Mesenchymal stem cell (in vitro differentiated cells and primary cell): ENCODE results near the gene CBFB. TPM values are rescaled to one million over a fixed set of nuclear protein-coding genes. Genes with fewer than 3 reads are reported as not detected.

Source experiments
- DNase-seq: peaks from one replicate; pipeline ENCODE4 v3.0.0-alpha.2; 2013
- H2AFZ ChIP-seq: one replicate; pipeline ENCODE4 v1.6.1; 2013; ENCODE audit warnings: low read depth, mild to moderate bottlenecking, control low read depth, inconsistent platforms, low read length, moderate library complexity
- H2AK5ac ChIP-seq: 2 replicates; pipeline ENCODE4 v1.6.1; 2013; ENCODE audit warnings: low read length, moderate library complexity, mild to moderate bottlenecking, inconsistent platforms; ENCODE audit not compliant: severe bottlenecking
- H2BK120ac ChIP-seq: one replicate; pipeline ENCODE4 v1.6.1; 2013; ENCODE audit warnings: low read depth, mild to moderate bottlenecking, inconsistent platforms, low read length, moderate library complexity
- H2BK12ac ChIP-seq, 2 experiments: one replicate each; pipeline ENCODE4 v1.6.1; 2013; ENCODE audit warnings: inconsistent platforms in 2 of 2, low read length in 2 of 2, mild to moderate bottlenecking in 2 of 2, moderate library complexity in 2 of 2, control low read depth in 1 of 2
- H2BK15ac ChIP-seq: one replicate; pipeline ENCODE4 v1.6.1; 2013; ENCODE audit warnings: mild to moderate bottlenecking, low read depth, inconsistent platforms; ENCODE audit not compliant: poor library complexity, severe bottlenecking
- H2BK5ac ChIP-seq: 2 replicates; pipeline ENCODE4 v1.6.1; 2013; ENCODE audit warnings: low read depth, mild to moderate bottlenecking, low read length, control low read depth, inconsistent platforms; ENCODE audit not compliant: poor library complexity, severe bottlenecking
- H3K14ac ChIP-seq, 2 experiments: one replicate each; pipeline ENCODE4 v1.6.1; 2013; ENCODE audit warnings: inconsistent platforms in 2 of 2, low read length in 2 of 2, control low read depth in 1 of 2, mild to moderate bottlenecking in 1 of 2, moderate library complexity in 1 of 2
- H3K18ac ChIP-seq, 2 experiments: one replicate each; pipeline ENCODE4 v1.6.1; 2013; ENCODE audit warnings: inconsistent platforms in 2 of 2, low read length in 2 of 2, control low read depth in 1 of 2, low read depth in 1 of 2, mild to moderate bottlenecking in 1 of 2
- H3K23ac ChIP-seq, 2 experiments: one replicate each; pipeline ENCODE4 v1.6.1; 2013; ENCODE audit warnings: inconsistent platforms in 2 of 2, low read length in 2 of 2, mild to moderate bottlenecking in 2 of 2, moderate library complexity in 2 of 2, control low read depth in 1 of 2
- H3K27ac ChIP-seq: 2 replicates; pipeline ENCODE4 v1.5.1; 2013; ENCODE audit warnings: mild to moderate bottlenecking, moderate library complexity, low read length, control low read depth, inconsistent platforms; ENCODE audit not compliant: poor library complexity, severe bottlenecking
- H3K27me3 ChIP-seq, 2 experiments: 2 replicates each; pipeline versions ENCODE4 v1.6.1 to v1.7.0; 2013; ENCODE audit warnings: low read length in 2 of 2, mild to moderate bottlenecking in 2 of 2, moderate library complexity in 2 of 2, control low read depth in 1 of 2, inconsistent platforms in 1 of 2; ENCODE audit not compliant: control insufficient read depth in 1 of 2, insufficient read depth in 1 of 2
- H3K36me3 ChIP-seq, 2 experiments: 2 replicates each; pipeline versions ENCODE4 v1.6.1 to v1.7.0; 2013; ENCODE audit warnings: low read length in 2 of 2, control low read depth in 1 of 2, inconsistent platforms in 1 of 2, low read depth in 1 of 2, mild to moderate bottlenecking in 1 of 2; ENCODE audit not compliant: insufficient read depth in 2 of 2, control insufficient read depth in 1 of 2
- H3K4ac ChIP-seq, 2 experiments: one replicate each; pipeline ENCODE4 v1.6.1; 2013; ENCODE audit warnings: inconsistent platforms in 2 of 2, low read length in 2 of 2, mild to moderate bottlenecking in 2 of 2, moderate library complexity in 2 of 2, control low read depth in 1 of 2, low read depth in 1 of 2
- H3K4me1 ChIP-seq: 2 replicates; pipeline ENCODE4 v1.6.1; 2013; ENCODE audit warnings: low read depth, low read length, control low read depth; ENCODE audit not compliant: control insufficient read depth, insufficient read depth
- H3K4me2 ChIP-seq: 2 replicates; pipeline ENCODE4 v1.6.1; 2013; ENCODE audit warnings: low read length, mild to moderate bottlenecking, inconsistent platforms; ENCODE audit not compliant: poor library complexity, severe bottlenecking
- H3K4me3 ChIP-seq, 2 experiments: 2 replicates each; pipeline versions ENCODE4 v1.5.1 to v1.7.0; 2013; ENCODE audit warnings: low read length in 2 of 2, mild to moderate bottlenecking in 2 of 2, control low read depth in 1 of 2, low read depth in 1 of 2; ENCODE audit not compliant: insufficient read depth in 1 of 2
- H3K79me1 ChIP-seq: replicated peaks from 2 replicates; pipeline ENCODE4 v1.6.1; 2013; ENCODE audit warnings: mild to moderate bottlenecking, control low read depth, low read length, inconsistent platforms; ENCODE audit not compliant: poor library complexity, severe bottlenecking
- H3K9ac ChIP-seq: 2 replicates; pipeline ENCODE4 v1.7.0; 2013; ENCODE audit warnings: mild to moderate bottlenecking, low read length, moderate library complexity
- H3K9me3 ChIP-seq: 2 replicates; pipeline ENCODE4 v1.7.0; 2013; ENCODE audit warnings: mild to moderate bottlenecking, low read length; ENCODE audit not compliant: control insufficient read depth
- H4K8ac ChIP-seq: one replicate; pipeline ENCODE4 v1.6.1; 2013; ENCODE audit warnings: inconsistent platforms, mild to moderate bottlenecking, low read length, moderate library complexity
- H4K91ac ChIP-seq: one replicate; pipeline ENCODE4 v1.6.1; 2013; ENCODE audit warnings: mild to moderate bottlenecking, low read length, inconsistent platforms
- WGBS: methylation state at CpG from one replicate; pipeline ENCODE4 v1.1.7; 2013; ENCODE audit warnings: mixed read lengths; 5-methylcytosine and 5-hydroxymethylcytosine counted together
- small RNA-seq: library from polyadenylated mRNA; stranded (forward); fragments of <200 nt; extraction: miRNeasy Mini kit (QIAGEN cat#:217004); gene quantifications from one replicate; pipeline ENCODE3, GENCODE V24; 2013; ENCODE audit warnings: low read depth

The CBFB gene

GRCh38 chr16:67150047-67150832 is 121.3 kb downstream of the CBFB start:
- Histone ChIP-seq H2BK15ac (peak overlapping the region; percentile 71), H3K79me1 (peaks cover 13% of the 10 kb centered on the region), H2BK5ac (no peak overlapping the region), H3K9me3 (no peaks in the 10 kb centered on the region), H4K91ac (peak overlapping the region; percentile 95), H3K4me1 (peaks cover 33% of the 10 kb centered on the region), H2AK5ac (no peak overlapping the region), H3K4me3 (peak overlapping the region; percentile 60 to 81), H2BK12ac (peak overlapping the region; percentile 25 to 39), H2BK120ac (peak overlapping the region; percentile 94), H3K23ac (peak overlapping the region in 1 of 2 experiments; percentile 91), H3K14ac (peak overlapping the region in 1 of 2 experiments; percentile 69), H3K36me3 (peaks cover 46 to 50% of the 10 kb centered on the region in 2 experiments), H3K4ac (peak overlapping the region; percentile 88 to 91), H3K4me2 (peak overlapping the region; percentile 82), H4K8ac (peak overlapping the region; percentile 99), H3K9ac (peak overlapping the region; percentile 94), H3K27me3 (peaks cover 0 to 21% of the 10 kb centered on the region in 2 experiments), H2AFZ (peak overlapping the region; percentile 16), H3K27ac (no peak overlapping the region), H3K18ac (peak overlapping the region; percentile 72 to 98)
- peak; percentile 76 for DNase-seq
- 6% methylated on average over 90 of the region's 94 CpGs for WGBS

Small RNAs within 50 kb of the gene (small RNA-seq; reads per million reads assigned to genes)
- gene RN7SL543P = not detected
